Measurements from ENCODE around the gene ASB13. TPM values are rescaled to one million over a fixed set of nuclear protein-coding genes. Genes with fewer than 3 reads are reported as not detected.
A peak's percentile ranks its signal among the peaks of the same experiment; 100 is the strongest.
"Not testable (repeated sequence)": the region's sequence is repeated elsewhere in the genome, so short reads cannot be mapped to it uniquely, and the experiment has no call there.

Gene ASB13
- total RNA-seq, 1 donor from 2014 or later = 10.2 TPM

DNA sequence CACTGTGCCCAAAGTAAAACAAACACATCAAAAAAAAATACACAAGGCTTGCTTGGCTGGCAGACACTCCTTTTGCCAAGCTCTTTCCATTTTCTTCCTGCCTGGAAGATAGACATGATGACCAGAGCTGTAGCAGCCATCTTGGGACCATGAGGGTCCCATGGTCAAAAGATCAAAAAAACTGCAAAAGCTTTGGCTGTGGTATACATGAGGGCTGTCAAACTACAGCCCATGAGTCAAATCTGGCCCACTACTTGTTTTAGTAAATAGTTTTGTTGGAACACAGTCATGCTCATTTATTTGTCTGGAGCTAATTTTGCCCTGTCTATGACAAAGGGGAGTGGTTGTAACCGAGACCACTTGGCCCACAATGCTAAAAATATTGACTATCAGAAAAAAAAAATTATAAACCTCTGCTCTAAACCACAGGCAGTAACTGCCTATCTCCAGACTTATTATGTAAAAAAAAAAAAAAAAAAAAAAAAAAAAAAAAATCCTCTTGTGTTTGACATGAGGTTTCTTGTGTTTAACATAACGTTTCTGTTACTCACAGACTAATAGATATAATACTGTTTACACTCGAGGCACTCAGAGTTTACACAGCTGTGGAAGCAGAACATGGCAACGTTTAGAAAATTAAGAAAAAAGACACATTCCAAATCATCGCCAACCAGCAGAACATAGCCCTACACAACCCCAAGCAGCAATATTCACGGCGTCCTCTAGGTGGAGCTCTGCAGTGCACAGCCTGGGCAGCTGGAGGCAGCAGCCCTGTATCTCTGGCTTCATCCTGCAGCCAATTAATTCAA lies 36.9 kb downstream of the ASB13 start:
- DNase-seq (ENCODE audit: low spot score) = no peak
- intact Hi-C loops (cut with DNase I) = loop anchor here (10.0 kb wide), 2 partner anchors 245 to 795 kb away; no protein-coding TSS in a partner anchor

DNA sequence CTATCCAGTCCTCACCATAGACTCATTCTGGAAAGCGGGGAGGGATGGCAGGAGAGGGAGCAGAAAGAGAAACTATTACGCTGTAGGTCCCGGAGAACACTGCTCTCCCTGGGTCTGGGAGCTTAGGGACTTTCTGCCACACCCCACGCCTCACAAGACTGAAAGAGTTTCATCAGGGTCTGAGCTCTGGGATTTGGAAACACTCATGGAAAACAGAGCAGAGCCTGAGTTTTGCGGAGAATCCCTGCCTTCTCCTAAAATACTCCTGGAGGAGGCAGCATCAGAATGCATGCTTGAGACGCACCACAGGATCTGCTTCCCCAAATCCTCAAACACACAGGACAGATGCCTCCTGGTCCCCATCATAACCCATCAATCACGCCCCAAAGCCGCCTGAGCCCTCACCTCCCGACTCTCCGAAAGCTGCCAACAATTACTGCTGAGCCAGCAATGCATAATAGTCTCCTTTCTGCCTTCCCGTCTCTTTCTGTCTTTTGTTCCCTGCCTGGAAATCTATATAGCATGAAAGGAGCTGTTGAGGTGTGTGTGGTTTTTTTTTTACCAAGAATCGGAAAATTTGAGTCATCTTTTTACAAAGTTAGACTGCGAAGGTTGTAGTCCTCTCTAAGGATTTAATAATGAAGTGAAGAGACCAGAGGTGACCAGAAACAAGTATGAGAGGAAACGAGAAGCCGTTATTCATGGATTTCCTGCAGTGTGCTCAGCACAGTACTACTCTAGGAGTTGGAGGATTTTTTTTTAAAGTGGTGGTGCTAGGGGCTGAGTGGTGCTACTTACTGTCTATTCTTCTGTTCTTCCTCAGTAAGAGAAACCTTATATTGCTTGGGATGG lies 37.7 kb downstream of the ASB13 start:
- intact Hi-C loops (cut with DNase I) = loop anchor here (10.0 kb wide), 2 partner anchors 246 to 794 kb away; no protein-coding TSS in a partner anchor
- DNase-seq (ENCODE audit: low spot score) = no peak

DNA sequence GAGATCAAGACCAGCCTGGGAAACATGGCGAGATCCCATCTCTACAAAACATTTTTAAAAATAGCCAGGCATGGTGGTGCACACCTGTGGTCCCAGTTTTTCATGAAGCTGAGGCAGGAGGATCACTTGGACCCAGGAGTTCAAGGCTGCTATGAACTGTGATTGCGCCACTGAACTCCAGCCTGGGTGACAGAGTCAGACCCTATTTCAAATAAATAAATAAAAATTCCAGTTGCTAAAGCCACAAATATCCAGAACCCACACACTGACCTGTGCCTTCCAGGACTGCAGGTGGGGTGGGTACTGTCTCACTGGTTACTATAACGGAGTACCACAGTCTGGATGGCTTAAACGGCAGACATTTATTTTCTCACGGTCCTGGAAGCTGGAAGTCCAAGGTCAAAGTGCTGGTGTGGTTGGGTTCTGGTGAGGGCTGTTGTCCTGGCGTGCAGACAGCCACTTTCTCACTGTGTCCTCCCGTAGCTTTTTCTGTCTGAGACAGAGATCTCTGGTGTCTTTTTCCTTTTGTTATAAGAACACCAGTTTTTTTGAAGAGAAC lies 38.8 kb downstream of the ASB13 start:
- DNase-seq (ENCODE audit: low spot score) = no peak
- intact Hi-C loops (cut with DNase I) = loop anchor here (10.0 kb wide), 2 partner anchors 247 to 793 kb away; no protein-coding TSS in a partner anchor

DNA sequence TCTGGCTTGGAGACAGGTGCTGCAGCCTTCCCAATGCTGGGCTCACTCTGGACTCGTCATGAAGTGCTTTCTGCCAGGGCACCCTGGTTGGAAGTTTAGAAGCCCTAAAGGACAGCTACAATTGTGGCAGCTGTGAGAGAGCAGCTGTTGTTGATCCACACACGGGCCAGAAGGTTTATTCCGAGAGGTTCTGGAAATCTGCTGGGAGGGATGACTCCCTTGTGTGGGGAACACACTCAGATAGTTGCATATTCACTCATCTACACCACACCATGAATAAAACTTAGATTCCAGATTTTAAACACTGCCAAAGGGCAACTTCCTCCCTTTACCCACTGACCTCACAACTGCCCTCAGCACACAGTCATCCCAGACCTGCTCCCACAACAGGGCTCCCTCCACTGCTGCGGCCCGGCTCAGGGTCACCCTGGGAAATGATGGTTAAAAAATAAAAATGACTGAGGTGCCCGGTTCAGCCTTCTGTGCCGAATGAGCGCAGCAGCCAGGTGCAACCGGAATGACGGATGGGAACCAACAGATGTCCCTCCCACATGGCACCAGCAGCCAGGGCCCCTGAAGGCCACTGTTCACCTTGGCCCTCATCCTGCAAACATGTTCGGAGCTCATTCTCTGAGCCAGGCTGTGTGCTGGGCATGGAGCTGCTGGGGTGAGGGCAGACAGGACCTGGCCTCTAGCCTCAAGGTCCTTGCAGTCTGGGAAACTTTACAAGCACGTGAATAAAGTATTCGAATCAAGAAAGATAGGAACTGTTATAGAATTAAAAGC lies 40.2 kb downstream of the ASB13 start:
- intact Hi-C loops (cut with DNase I) = loop anchor here (10.0 kb wide), 2 partner anchors 249 to 791 kb away; no protein-coding TSS in a partner anchor
- no peak for DNase-seq (ENCODE audit: low spot score)

DNA sequence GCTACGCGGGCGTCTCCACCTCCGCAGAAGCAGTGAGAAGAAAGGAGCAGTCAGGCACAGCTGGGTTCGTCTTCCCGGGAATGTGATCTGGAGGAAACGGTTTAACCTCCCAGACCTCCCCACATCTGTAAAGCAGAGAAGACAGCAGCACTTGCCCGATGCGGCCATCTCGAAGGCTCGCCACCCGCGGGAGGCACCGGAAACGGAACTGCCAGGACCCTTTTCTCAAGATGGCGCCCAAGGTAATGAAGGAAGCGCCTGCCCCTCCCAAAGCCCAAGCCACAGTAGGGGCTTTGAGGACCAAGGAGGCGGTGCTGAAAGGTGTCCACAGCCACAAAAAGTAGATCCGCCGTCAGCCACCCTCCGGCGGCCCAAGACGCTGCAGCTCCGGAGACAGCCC lies 41.7 kb downstream of the ASB13 start:
- DNase-seq (ENCODE audit: low spot score) = no peak
- intact Hi-C loops (cut with DNase I) = loop anchor here (10.0 kb wide), 2 partner anchors 250 to 790 kb away; no protein-coding TSS in a partner anchor

DNA sequence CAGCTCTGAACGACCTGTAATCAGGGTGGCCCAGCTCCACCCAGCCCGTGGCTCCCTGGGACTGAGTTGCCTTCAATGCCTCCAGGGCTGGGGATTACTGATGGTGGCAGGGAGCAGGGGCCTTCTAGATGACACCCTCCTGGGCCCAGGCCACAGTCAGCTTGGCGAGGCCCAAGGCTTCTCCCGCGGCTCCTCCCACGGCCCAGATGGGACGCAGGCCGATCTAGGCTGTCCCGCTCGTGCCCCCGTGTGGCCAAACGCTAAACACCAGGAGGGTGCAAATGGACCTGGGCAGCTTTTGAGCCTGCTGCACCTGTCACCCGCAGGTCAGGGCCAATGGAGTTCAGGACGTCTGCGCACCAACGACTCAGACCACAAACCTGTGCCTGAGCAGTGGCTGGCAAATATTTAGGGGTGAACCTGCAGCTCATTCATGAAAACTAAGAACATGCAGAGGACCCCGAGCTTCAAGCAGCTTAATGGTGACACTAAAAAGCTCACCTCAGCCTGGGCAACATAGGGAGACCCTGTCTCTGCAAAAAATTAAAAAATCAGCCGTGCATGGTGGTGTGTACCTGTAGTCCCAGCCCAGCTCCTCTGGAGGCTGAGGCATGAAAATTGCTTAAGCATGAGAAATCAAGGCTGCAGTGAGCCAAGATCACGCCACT lies 43.2 kb downstream of the ASB13 start:
- DNase-seq (ENCODE audit: low spot score) = peak; percentile 92
- intact Hi-C loops (cut with DNase I) = loop anchor here (1.0 to 10.0 kb wide), 3 partner anchors 181 to 788 kb away; no protein-coding TSS in a partner anchor

DNA sequence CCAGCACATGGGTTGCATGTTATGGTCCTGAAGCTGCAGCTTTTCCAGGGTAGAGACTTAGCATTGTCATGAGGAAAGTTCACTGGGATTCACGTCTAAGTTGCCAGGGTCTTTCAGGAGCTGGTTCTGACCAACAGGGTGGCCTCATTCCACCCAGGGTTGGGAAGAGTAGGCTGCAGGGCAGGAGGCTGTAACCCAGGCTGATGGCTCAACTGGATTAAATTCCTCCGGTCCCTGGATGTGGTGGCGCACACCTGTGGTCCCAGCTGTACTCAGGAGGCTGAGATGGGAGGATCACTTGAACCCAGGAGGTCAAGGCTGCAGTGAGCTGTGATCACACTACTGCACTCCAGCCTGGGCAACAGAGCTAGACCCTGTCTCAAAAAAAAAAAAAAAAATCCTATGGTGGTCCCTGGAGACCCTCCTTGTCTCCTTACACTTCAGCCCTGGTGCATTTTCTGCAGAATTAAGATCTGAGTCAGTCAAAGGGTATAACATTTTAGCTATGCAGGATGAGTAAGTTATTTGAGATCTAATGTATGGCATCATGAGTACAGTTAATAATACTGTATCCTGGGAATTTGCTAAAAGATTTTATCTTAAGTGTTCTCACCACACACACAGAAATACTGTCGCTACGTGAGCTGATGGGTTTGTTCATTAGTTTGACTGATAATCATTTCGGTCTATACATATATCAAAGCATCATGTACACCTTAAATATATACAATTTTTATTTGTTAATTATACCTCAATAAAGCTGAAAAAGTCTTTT lies 44.0 kb downstream of the ASB13 start:
- no peak for DNase-seq (ENCODE audit: low spot score)
- intact Hi-C loops (cut with DNase I) = loop anchor here (10.0 kb wide), 2 partner anchors 252 to 788 kb away; no protein-coding TSS in a partner anchor

DNA sequence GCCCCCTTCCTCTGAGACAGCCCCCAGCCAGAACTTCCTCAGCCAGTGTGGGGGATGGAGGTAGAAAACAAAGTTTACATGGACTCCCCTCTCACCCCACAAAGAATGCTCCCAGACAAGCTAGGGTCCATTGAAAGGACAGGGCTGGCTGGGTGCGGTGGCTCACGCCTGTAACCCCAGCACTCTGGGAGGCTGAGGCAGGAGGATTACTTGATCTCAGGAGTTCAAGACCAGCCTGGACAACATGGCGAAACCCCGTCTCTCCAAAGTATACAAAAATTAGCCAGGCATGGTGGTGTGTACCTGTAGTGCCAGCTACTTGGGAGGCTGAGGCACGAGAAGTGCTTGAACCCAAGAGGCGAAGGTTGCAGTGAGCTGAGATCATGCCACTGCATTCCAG lies 45.0 kb downstream of the ASB13 start:
- not testable (repeated sequence) for DNase-seq (ENCODE audit: low spot score)
- intact Hi-C loops (cut with DNase I) = loop anchor here (10.0 kb wide), 2 partner anchors 253 to 787 kb away; no protein-coding TSS in a partner anchor

DNA sequence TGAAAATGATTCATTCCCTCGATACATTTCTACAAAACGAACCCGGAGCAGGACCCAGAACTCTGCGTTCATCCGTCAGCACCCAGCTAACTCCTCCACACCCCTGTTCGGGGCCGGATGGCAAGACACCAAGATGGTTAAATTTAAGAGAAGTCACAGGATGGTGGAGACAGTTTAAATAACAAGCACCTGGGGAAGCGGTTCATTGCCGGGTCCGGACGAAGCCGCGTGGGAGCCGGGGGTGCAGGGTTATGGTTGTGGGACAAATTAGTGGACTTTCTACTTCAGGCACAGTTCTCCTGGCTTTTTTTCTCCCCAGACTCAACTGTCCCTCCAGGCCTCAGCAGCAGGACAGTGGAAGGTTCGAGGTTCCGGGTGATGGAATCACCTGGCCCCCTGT lies 45.4 kb downstream of the ASB13 start:
- intact Hi-C loops (cut with DNase I) = loop anchor here (10.0 kb wide), 2 partner anchors 254 to 786 kb away; no protein-coding TSS in a partner anchor
- DNase-seq (ENCODE audit: low spot score) = no peak

DNA sequence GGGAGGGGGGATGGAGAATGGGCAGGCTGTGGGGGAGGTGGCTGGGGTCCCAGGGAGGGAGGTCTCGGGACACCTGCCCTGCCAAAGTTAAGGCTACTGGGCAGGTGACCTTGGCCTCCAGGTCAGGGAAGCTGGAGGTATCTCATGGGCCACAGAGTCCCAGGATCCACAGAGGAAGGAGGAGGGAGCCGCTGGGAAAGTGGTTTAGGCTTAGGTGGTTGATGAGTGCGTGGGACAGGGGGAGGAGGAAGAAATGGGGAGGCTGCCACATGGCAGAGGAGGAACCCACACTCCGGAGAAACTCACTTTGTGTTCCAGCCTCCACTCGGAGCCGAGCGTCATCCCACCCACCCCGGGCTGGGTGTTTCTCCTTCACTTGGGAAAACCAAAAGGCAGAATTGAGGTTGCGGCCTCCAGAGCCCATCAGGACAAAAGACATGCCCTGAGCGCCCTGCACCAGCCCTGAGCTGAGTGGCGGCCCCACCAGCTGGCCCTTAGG lies 46.1 kb downstream of the ASB13 start:
- intact Hi-C loops (cut with DNase I) = loop anchor here (10.0 kb wide), 2 partner anchors 255 to 785 kb away; no protein-coding TSS in a partner anchor
- no peak for DNase-seq (ENCODE audit: low spot score)

DNA sequence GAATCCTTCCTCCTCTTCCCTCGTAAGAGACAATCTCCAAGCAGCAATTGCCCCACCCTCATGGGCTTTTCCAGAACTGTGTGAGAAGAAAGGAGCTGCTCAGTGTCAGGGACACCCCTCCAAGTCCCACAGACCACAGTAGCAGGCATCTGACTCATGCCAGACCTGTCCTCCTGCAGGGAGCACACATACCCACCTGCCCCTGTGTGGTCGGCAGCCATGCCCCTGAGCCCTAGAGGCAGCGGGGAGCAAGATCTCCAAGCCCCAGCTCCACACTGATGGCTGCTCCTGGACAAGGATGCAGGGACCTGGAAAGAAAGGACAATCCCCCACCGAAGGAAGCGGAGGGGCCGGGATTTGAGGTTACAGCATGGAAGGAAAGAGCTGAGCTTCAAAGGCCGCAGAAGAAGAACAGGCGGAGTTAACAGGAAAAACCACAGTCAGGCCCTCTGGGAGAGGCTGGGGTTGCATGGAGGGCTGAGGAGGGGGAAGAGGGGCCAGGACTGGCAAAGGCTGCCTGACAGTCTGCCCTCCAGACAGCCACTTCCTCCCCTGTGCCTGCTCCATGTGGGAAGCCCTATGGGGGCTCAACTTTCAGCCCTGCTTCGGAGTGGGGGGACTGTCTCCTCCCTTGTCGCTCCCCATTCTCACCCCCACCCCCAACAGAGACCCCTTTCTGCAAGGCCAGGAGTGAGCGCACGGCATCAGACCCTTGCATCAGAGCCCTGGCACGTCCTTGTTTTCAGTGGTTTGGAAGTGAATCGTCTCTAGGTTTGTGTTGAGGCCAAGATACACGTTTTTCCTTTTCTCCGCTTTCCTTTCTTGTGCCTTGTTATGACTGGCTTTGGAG lies 46.8 kb downstream of the ASB13 start:
- DNase-seq (ENCODE audit: low spot score) = no peak
- intact Hi-C loops (cut with DNase I) = loop anchor here (5.0 to 10.0 kb wide), 3 partner anchors 87 to 785 kb away; no protein-coding TSS in a partner anchor

DNA sequence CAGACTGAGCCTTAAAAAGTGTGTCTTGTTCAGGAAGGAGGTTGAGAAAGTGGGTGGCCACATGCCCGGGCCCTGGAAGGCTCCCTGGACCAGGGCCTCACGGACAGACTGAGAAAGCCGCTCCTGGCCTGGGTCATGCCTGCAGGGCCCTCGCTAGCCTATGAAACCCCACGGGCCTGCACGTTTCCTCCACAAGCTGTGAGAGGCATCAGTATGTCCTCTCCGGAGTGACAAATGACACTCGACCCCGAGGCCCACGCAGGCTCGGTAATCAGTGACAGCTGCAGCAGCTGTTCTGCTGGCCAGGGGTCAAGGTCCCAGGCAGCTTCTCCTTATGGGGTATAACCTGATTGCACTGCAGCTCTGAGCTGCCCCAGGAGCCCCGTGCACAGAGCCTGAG lies 47.6 kb downstream of the ASB13 start:
- intact Hi-C loops (cut with DNase I) = loop anchor here (5.0 kb wide), 1 partner anchor 87 kb away; no protein-coding TSS in a partner anchor
- no peak for DNase-seq (ENCODE audit: low spot score)

DNA sequence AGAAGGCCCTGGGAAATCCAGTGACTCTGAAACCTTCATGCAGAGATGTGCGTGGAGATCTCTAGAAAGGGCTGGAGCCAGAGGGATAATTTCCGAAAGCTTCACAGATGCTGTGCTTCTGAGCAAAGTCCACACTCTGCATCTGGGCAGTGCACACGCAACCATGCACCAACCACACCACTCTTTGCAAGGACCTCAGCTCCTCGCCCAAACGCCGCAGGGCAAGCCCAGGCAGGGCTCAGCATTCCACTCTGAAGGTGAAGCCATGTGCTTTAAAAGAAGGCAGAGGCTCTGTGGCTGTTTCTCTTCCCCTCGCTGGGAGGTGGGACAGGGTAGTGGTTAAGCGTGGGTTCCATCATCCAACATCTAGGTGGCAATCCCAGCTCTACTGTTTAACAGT lies 48.4 kb downstream of the ASB13 start:
- intact Hi-C loops (cut with DNase I) = loop anchor here (5.0 kb wide), 1 partner anchor 86 kb away; no protein-coding TSS in a partner anchor
- DNase-seq (ENCODE audit: low spot score) = no peak

DNA sequence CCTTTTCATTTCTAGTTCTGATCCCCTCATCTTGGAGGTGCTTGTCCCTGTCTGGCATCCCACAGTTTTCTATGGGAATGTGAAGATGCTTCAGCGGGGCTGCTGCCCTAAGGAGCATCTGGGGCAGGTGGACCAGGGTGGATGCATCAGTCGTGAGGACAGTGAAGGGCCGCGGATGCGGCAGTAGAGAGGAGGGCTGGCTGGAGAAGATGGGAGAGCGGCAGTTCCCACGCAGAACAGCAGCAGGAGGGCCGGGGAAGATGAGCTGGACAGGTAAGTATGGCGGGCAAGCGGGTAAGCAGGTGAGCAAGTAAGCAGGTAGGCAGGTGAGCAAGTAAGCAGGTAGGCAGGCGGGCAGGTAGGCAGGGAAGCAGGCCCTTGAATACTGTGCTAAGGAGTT lies 48.9 kb downstream of the ASB13 start:
- DNase-seq (ENCODE audit: low spot score) = no peak
- intact Hi-C loops (cut with DNase I) = loop anchor here (5.0 kb wide), 1 partner anchor 85 kb away; no protein-coding TSS in a partner anchor

DNA sequence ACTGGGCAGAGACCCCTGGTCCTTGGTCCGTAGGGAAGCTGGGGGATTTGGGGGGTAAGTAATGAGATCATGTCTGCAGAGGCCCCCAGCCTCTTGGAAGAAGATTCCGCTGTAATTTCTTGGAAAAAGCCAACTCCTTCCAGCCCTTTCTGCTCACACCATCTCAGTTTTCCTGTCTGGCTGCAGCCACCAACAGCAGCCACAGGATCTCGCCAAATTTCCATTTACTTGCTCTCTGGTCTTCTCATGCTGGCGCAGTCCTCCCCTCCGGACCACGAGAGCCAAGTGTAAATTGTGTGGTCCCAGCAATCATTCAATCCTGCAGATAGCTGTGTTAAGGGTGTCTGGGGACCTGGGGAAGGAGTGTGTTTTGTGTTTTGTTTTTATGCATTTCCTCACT lies 49.6 kb downstream of the ASB13 start:
- intact Hi-C loops (cut with DNase I) = loop anchor here (5.0 kb wide), 1 partner anchor 85 kb away; no protein-coding TSS in a partner anchor
- DNase-seq (ENCODE audit: low spot score) = no peak

DNA sequence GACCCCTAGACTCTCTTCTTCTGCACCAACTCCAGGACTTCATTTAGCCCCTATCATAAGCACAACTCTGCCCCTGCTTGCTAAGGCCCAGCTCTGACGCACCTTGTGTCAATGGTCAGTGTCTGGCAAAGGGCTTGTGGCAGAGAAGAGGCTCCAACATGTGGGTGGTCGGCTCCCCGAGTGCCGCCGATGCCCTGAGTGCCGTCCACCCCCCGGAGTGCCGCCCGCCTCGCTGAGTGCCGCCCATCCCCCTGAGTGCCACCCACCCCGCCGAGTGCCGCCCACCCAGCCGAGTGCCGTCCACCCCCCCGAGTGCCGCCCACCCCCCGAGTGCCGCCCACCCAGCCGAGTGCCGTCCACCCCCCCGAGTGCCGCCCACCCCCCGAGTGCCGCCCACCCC lies 50.3 kb downstream of the ASB13 start:
- DNase-seq (ENCODE audit: low spot score) = no peak
- intact Hi-C loops (cut with DNase I) = loop anchor here (5.0 kb wide), 1 partner anchor 84 kb away; no protein-coding TSS in a partner anchor

All from cardiac septum (tissue), 1 donor.